ENCODE measurements around the gene LZTFL1.

- TF ChIP-seq CTCF (IDR thresholded peaks at IDR 0.05): no peak
- TF ChIP-seq KAT7 (CRISPR knock-in tag; IDR thresholded peaks at IDR 0.05; ENCODE audit: borderline replicate concordance): no peak
- TF ChIP-seq NFYB (CRISPR knock-in tag; conservative IDR thresholded peaks at IDR 0.05; ENCODE audit: low read depth): no peak
- TF ChIP-seq NFE2L1 (CRISPR knock-in tag; IDR thresholded peaks at IDR 0.05): no peak
- no peak for TF ChIP-seq FOXK1 (CRISPR knock-in tag; IDR thresholded peaks at IDR 0.05)
- TF ChIP-seq ZBTB43 (CRISPR knock-in tag; IDR thresholded peaks at IDR 0.05): no peak
- no peak for TF ChIP-seq ATF3 (CRISPR knock-in tag; conservative IDR thresholded peaks at IDR 0.05)
- no peak for TF ChIP-seq IRF2 (CRISPR knock-in tag; IDR thresholded peaks at IDR 0.05; ENCODE audit: borderline replicate concordance, low read depth)
- TF ChIP-seq EMX1 (CRISPR knock-in tag; IDR thresholded peaks at IDR 0.05): no peak
- TF ChIP-seq ELF4 (CRISPR knock-in tag; IDR thresholded peaks at IDR 0.05; ENCODE audit: low read depth): no peak
- no peak for TF ChIP-seq STAT6 (CRISPR knock-in tag; conservative IDR thresholded peaks at IDR 0.05; ENCODE audit: low read depth)
Measured at GRCh38 chr3:45795882-45796765, 45.8 kb downstream of the LZTFL1 start, which contains the start of gene SLC6A20.

All from WTC11 (cell line).